Left ventricle myocardium superior (tissue), 1 donor: ENCODE data around the gene PTRH2. TPM values are rescaled to one million over a fixed set of nuclear protein-coding genes. Genes with fewer than 3 reads are reported as not detected.
"Not testable (repeated sequence)": the region's sequence is repeated elsewhere in the genome, so short reads cannot be mapped to it uniquely, and the experiment has no call there.

Experiments
- ATAC-seq: fragments of 200-7000 bp; cut with Tn5 transposase; one replicate; pipeline ENCODE4 v1.9.1; 2020; ENCODE audit warnings: mild to moderate bottlenecking, moderate library complexity
- DNase-seq: peaks from one replicate; pipeline ENCODE4 v3.0.0-alpha.2; 2020
- intact Hi-C: fragments of 100-400 bp; cut with micrococcal nuclease; formaldehyde crosslinking; loops from one replicate; pipeline ENCODE4 v1.11.0; 2022
- total RNA-seq: library from RNA; stranded (reverse); fragmentation: NEBNext Ultra II Directional; extraction: Animal tissue kit (Norgen Biotek cat#: 25700); gene quantifications from one replicate; pipeline ENCODE4 v1.2.1, GENCODE V29; 2021
- donor health status: DM: no; HTN: yes; CAD: no; lungs with severe emphysema.

The PTRH2 gene
- total RNA-seq, 1 donor from 2014 or later, result 10.4 TPM

- DNase-seq (no peak), ATAC-seq (no peak)
- intact Hi-C loops, result no loop called here
These were observed 26.9 kb downstream of the PTRH2 start for GRCh38 chr17:59680314-59680713.

- ATAC-seq, result no peak
- intact Hi-C loops, result no loop called here
- DNase-seq, result no peak
These were observed 28.3 kb downstream of the PTRH2 start for GRCh38 chr17:59678918-59679317.

GRCh38 chr17:59676716-59677115 lies 30.5 kb downstream of the PTRH2 start:
- ATAC-seq, result no peak
- no peak for DNase-seq
- intact Hi-C loops, result no loop called here

- intact Hi-C loops, result no loop called here
- no peak for ATAC-seq
- no peak for DNase-seq
These were observed 32.0 kb downstream of the PTRH2 start for GRCh38 chr17:59675231-59675630.

- DNase-seq (no peak), ATAC-seq (no peak)
- intact Hi-C loops, result no loop called here
These were observed 35.8 kb downstream of the PTRH2 start for GRCh38 chr17:59671386-59671785.

GRCh38 chr17:59669944-59670343 lies 37.3 kb downstream of the PTRH2 start:
- DNase-seq, result no peak
- intact Hi-C loops, result no loop called here
- no peak for ATAC-seq

GRCh38 chr17:59669411-59669810 lies 37.8 kb downstream of the PTRH2 start:
- intact Hi-C loops, result no loop called here
- no peak for ATAC-seq
- DNase-seq, result no peak

GRCh38 chr17:59668816-59669215 lies 38.4 kb downstream of the PTRH2 start:
- DNase-seq (no peak), ATAC-seq (no peak)
- intact Hi-C loops, result no loop called here

GRCh38 chr17:59666235-59666634 lies 41.0 kb downstream of the PTRH2 start:
- ATAC-seq, result no peak
- DNase-seq, result no peak
- intact Hi-C loops, result no loop called here

- ATAC-seq, DNase-seq, intact Hi-C loops: not testable (repeated sequence)
These were observed 50.6 kb downstream of the PTRH2 start for GRCh38 chr17:59656624-59657023.

- intact Hi-C loops, result no loop called here
- ATAC-seq, result no peak
- no peak for DNase-seq
These were observed 55.1 kb downstream of the PTRH2 start for GRCh38 chr17:59652119-59652518.

- ATAC-seq (no peak), DNase-seq (no peak)
- intact Hi-C loops, result no loop called here
These were observed 55.9 kb downstream of the PTRH2 start for GRCh38 chr17:59651346-59651745.

- intact Hi-C loops, result no loop called here
- DNase-seq (no peak), ATAC-seq (no peak)
These were observed 56.6 kb downstream of the PTRH2 start for GRCh38 chr17:59650642-59651041.

GRCh38 chr17:59649886-59650285 lies 57.3 kb downstream of the PTRH2 start:
- intact Hi-C loops, result no loop called here
- ATAC-seq (no peak), DNase-seq (no peak)

Other genes with a start within 250 kb of the PTRH2 start
- 20.9 TPM for gene DHX40, start 141.8 kb downstream of the PTRH2 start, total RNA-seq
- 143 TPM for gene CLTC, start 87.5 kb downstream of the PTRH2 start, total RNA-seq
- 55.9 TPM for gene VMP1, start 224 bp upstream of the PTRH2 start, total RNA-seq
- gene TUBD1, start 185.5 kb upstream of the PTRH2 start, total RNA-seq, result 6.6 TPM
- 23.4 TPM for gene RPS6KB1, start 185.7 kb upstream of the PTRH2 start, total RNA-seq